Uterus (tissue), 2 donors: ENCODE measurements around the gene PTPRN2.

ENCODE experiments used
- CTCF ChIP-seq, 4 experiments: fragments of 200-600 bp in 2 of 4; fragments of 450-650 bp in 2 of 4; sonication (generic) in 2 of 4; IDR thresholded peaks; one replicate each; pipeline ENCODE4 v1.5.1; 2016 to 2019; ENCODE audit warnings: antibody characterized with exemption in 4 of 4, mild to moderate bottlenecking in 2 of 4, moderate library complexity in 1 of 4
- POLR2A ChIP-seq, 2 donors: fragments of 450-650 bp; IDR thresholded peaks; one replicate each; pipeline ENCODE4 v1.6.1; 2016; ENCODE audit warnings: antibody characterized with exemption in 2 of 2, mild to moderate bottlenecking in 1 of 2, moderate library complexity in 1 of 2

GRCh38 chr7:158124671-158125079 is 462.9 kb downstream of the PTPRN2 start:
- TF ChIP-seq CTCF (IDR thresholded peaks at IDR 0.05): no peak
- TF ChIP-seq POLR2A (IDR thresholded peaks at IDR 0.05): no peak
